Activated CD8-positive, alpha-beta memory T cell treated with anti-CD3 and anti-CD28 coated beads, Interleukin-2, amount 10 ng/mL, durations not matched to agents 7 days and 5 days (primary cell): ENCODE data around the gene CROCC2. TPM values are rescaled to one million over a fixed set of nuclear protein-coding genes. Genes with fewer than 3 reads are reported as not detected.

Source experiments
- ATAC-seq: fragments of 150-1000 bp; cut with Tn5 transposase; one replicate; pipeline ENCODE4 v1.10.0; 2021; ENCODE audit warnings: moderate library complexity
- CTCF ChIA-PET: fragments of 350-600 bp; sonication (Branson Sonifier 250); formaldehyde crosslinking; loops from one replicate; lab custom pipeline; 2021; ENCODE audit warnings: antibody characterized with exemption; lab: Charles Lee
- DNase-seq: peaks from one replicate; pipeline ENCODE4 v3.0.0-alpha.2; 2020
- H3K27ac Mint-ChIP-seq: one replicate; pipeline ENCODE4 v1.8.0; 2021; ENCODE audit warnings: mild to moderate bottlenecking, mixed read lengths
- H3K27me3 Mint-ChIP-seq: one replicate; pipeline ENCODE4 v1.8.0; 2021; ENCODE audit warnings: mixed read lengths
- H3K36me3 Mint-ChIP-seq: one replicate; pipeline ENCODE4 v1.8.0; 2021; ENCODE audit warnings: mild to moderate bottlenecking, mixed read lengths
- H3K4me1 Mint-ChIP-seq: one replicate; pipeline ENCODE4 v1.8.0; 2021; ENCODE audit warnings: mixed read lengths
- H3K4me3 Mint-ChIP-seq: one replicate; pipeline ENCODE4 v1.8.0; 2021; ENCODE audit warnings: mild to moderate bottlenecking, moderate library complexity, mixed read lengths
- H3K9me3 Mint-ChIP-seq: one replicate; pipeline ENCODE4 v1.8.0; 2022; ENCODE audit warnings: low read depth, mixed read lengths
- total RNA-seq, 2 experiments: library from RNA; stranded (reverse); gene quantifications; one replicate each; pipeline ENCODE4 v1.2.3, GENCODE V29; 2021

Gene CROCC2
- not detected for total RNA-seq

- CTCF ChIA-PET = no interaction called here
- H3K27ac Mint-ChIP-seq = no peak within 1 kb of the TSS
- no peaks in the 10 kb centered on the region for H3K36me3 Mint-ChIP-seq
- no peaks in the 10 kb centered on the region for H3K4me1 Mint-ChIP-seq
- no peak for ATAC-seq
- no peak within 1 kb of the TSS for H3K4me3 Mint-ChIP-seq
- H3K27me3 Mint-ChIP-seq = peaks cover 4% of the 10 kb centered on the region
- H3K9me3 Mint-ChIP-seq = no peaks in the 10 kb centered on the region
- DNase-seq = no peak
These were observed at the start of gene CROCC2 for GRCh38 chr2:240906141-240906910. Gene CROCC2 (plus strand): TSS chr2:240906336. CDS start chr2:240906514, 178 bp downstream.

GRCh38 chr2:240857039-240858008 is 48.8 kb upstream of the CROCC2 start:
- no peaks in the 10 kb centered on the region for H3K4me1 Mint-ChIP-seq
- no peak overlapping the region for H3K4me3 Mint-ChIP-seq
- H3K36me3 Mint-ChIP-seq = no peaks in the 10 kb centered on the region
- peaks cover 5% of the 10 kb centered on the region for H3K9me3 Mint-ChIP-seq
- peaks cover 4% of the 10 kb centered on the region for H3K27me3 Mint-ChIP-seq
- DNase-seq (no peak), ATAC-seq (no peak)
- CTCF ChIA-PET = no interaction called here
- no peak overlapping the region for H3K27ac Mint-ChIP-seq

GRCh38 chr2:240858321-240858720 is 47.8 kb upstream of the CROCC2 start:
- CTCF ChIA-PET = no interaction called here
- H3K36me3 Mint-ChIP-seq = no peaks in the 10 kb centered on the region
- no peak for ATAC-seq
- no peak overlapping the region for H3K4me3 Mint-ChIP-seq
- H3K9me3 Mint-ChIP-seq = peaks cover 5% of the 10 kb centered on the region
- no peaks in the 10 kb centered on the region for H3K4me1 Mint-ChIP-seq
- peaks cover 12% of the 10 kb centered on the region for H3K27me3 Mint-ChIP-seq
- no peak overlapping the region for H3K27ac Mint-ChIP-seq
- no peak for DNase-seq

- ATAC-seq (no peak), DNase-seq (no peak)
- Mint-ChIP-seq H3K9me3 (peaks cover 5% of the 10 kb centered on the region), H3K27ac (no peak overlapping the region), H3K27me3 (peaks cover 12% of the 10 kb centered on the region), H3K36me3 (no peaks in the 10 kb centered on the region), H3K4me1 (no peaks in the 10 kb centered on the region), H3K4me3 (no peak overlapping the region)
- CTCF ChIA-PET = interaction anchor here (3.9 kb wide), 1 partner anchor 8 kb away, joined by 22 read pairs; no protein-coding TSS in a partner anchor
These were observed 47.3 kb upstream of the CROCC2 start for GRCh38 chr2:240858871-240859270.

GRCh38 chr2:240861547-240861946 is 44.6 kb upstream of the CROCC2 start:
- Mint-ChIP-seq H3K4me1 (peaks cover 6% of the 10 kb centered on the region), H3K36me3 (no peaks in the 10 kb centered on the region), H3K27ac (no peak overlapping the region), H3K27me3 (peaks cover 23% of the 10 kb centered on the region), H3K9me3 (no peaks in the 10 kb centered on the region), H3K4me3 (no peak overlapping the region)
- ATAC-seq (no peak), DNase-seq (no peak)
- CTCF ChIA-PET = interaction anchor here (1.5 to 3.9 kb wide), 3 partner anchors 10 to 21 kb away, joined by 3 to 22 read pairs (median 7); no protein-coding TSS in a partner anchor

DNA sequence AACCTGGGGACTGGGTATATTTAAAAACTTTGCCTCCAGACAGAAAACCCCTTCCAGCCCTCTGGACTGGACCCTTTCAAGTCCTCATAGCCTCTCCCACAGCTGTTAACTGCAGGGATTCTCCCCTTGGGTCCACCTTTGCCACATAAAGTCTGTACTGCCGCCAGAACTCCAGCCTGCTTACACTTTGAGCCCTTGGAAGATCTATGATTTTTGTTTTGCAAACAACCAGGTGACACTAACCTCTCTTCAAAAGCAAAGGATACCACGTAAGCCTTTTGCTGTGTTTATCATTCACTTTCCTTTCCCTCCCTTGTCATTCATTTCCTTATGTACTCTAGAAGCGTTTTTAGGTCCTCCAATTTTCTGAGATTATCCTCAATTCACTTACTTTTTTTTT is 41.7 kb upstream of the CROCC2 start:
- H3K4me3 Mint-ChIP-seq = no peak overlapping the region
- H3K36me3 Mint-ChIP-seq = no peaks in the 10 kb centered on the region
- no peak for DNase-seq
- CTCF ChIA-PET = no interaction called here
- H3K27ac Mint-ChIP-seq = no peak overlapping the region
- H3K27me3 Mint-ChIP-seq = peaks cover 23% of the 10 kb centered on the region
- H3K9me3 Mint-ChIP-seq = no peaks in the 10 kb centered on the region
- H3K4me1 Mint-ChIP-seq = peaks cover 6% of the 10 kb centered on the region
- no peak for ATAC-seq

- no peak overlapping the region for H3K4me3 Mint-ChIP-seq
- DNase-seq (no peak), ATAC-seq (no peak)
- CTCF ChIA-PET = no interaction called here
- peaks cover 23% of the 10 kb centered on the region for H3K27me3 Mint-ChIP-seq
- H3K9me3 Mint-ChIP-seq = no peaks in the 10 kb centered on the region
- H3K36me3 Mint-ChIP-seq = no peaks in the 10 kb centered on the region
- H3K27ac Mint-ChIP-seq = no peak overlapping the region
- peaks cover 6% of the 10 kb centered on the region for H3K4me1 Mint-ChIP-seq
These were observed 40.7 kb upstream of the CROCC2 start for GRCh38 chr2:240865391-240865790.

GRCh38 chr2:240868286-240869108 is 37.6 kb upstream of the CROCC2 start, which contains the start of gene AGXT:
Gene AGXT (plus strand): TSS chr2:240868824. CDS start chr2:240868866, 42 bp downstream.
- peaks cover 11% of the 10 kb centered on the region for H3K27me3 Mint-ChIP-seq
- ATAC-seq = no peak
- CTCF ChIA-PET = no interaction called here
- no peaks in the 10 kb centered on the region for H3K9me3 Mint-ChIP-seq
- H3K4me1 Mint-ChIP-seq = peaks cover 6% of the 10 kb centered on the region
- no peak for DNase-seq
- no peak within 1 kb of the TSS for H3K4me3 Mint-ChIP-seq
- H3K27ac Mint-ChIP-seq = no peak within 1 kb of the TSS
- H3K36me3 Mint-ChIP-seq = no peaks in the 10 kb centered on the region

- Mint-ChIP-seq H3K4me3 (no peak overlapping the region), H3K4me1 (peaks cover 6% of the 10 kb centered on the region), H3K9me3 (no peaks in the 10 kb centered on the region), H3K36me3 (no peaks in the 10 kb centered on the region), H3K27ac (no peak overlapping the region), H3K27me3 (peaks cover 11% of the 10 kb centered on the region)
- CTCF ChIA-PET = no interaction called here
- DNase-seq (no peak), ATAC-seq (no peak)
These were observed 36.8 kb upstream of the CROCC2 start for GRCh38 chr2:240869109-240869955.

DNA sequence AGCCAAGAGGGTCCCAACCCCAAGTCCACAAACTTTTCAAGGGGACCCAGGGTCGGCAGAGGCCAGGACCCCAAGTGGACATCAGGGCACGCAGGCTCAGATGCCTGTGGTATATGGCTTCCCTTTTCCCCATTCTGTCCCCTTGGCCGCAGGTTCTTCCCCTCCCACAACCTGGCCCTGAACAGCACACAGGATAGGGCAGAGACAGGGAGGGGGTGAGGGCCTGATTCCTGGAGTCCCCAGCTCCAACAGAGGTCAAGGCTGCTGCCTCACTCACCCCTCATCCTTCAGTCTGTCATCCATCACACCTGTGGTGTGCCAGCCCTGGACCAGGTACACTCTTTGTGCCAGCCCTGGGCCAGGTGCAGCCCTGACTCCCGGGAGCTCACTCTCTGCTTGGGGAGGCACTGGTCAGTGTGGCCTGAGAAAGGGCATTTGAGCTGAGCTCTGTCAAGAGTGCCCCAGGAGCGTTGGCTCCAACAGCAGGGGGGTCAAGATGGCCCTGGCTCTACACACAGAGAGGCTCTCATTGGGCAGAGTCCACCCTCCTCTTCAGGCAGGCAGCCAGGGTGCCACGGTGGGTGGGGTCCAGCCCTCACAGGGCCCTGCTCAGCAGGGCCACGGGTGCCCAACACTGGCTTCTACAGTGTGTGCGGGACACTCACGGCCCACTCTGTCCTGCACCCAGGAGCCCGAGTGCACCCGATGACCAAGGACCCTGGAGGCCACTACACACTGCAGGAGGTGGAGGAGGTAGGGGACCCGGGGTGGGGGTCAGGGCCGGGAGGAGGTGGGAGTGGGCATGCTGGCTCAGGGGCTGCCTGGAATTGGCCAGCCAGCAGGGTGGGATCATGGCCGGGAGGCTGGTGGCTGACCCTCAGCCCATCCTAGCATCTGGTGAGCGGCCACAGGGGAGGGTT is 35.9 kb upstream of the CROCC2 start:
- CTCF ChIA-PET = no interaction called here
- H3K36me3 Mint-ChIP-seq = no peaks in the 10 kb centered on the region
- DNase-seq = no peak
- ATAC-seq = no peak
- H3K27me3 Mint-ChIP-seq = peaks cover 8% of the 10 kb centered on the region
- H3K9me3 Mint-ChIP-seq = no peaks in the 10 kb centered on the region
- H3K4me1 Mint-ChIP-seq = peaks cover 6% of the 10 kb centered on the region
- no peak overlapping the region for H3K4me3 Mint-ChIP-seq
- no peak overlapping the region for H3K27ac Mint-ChIP-seq

DNA sequence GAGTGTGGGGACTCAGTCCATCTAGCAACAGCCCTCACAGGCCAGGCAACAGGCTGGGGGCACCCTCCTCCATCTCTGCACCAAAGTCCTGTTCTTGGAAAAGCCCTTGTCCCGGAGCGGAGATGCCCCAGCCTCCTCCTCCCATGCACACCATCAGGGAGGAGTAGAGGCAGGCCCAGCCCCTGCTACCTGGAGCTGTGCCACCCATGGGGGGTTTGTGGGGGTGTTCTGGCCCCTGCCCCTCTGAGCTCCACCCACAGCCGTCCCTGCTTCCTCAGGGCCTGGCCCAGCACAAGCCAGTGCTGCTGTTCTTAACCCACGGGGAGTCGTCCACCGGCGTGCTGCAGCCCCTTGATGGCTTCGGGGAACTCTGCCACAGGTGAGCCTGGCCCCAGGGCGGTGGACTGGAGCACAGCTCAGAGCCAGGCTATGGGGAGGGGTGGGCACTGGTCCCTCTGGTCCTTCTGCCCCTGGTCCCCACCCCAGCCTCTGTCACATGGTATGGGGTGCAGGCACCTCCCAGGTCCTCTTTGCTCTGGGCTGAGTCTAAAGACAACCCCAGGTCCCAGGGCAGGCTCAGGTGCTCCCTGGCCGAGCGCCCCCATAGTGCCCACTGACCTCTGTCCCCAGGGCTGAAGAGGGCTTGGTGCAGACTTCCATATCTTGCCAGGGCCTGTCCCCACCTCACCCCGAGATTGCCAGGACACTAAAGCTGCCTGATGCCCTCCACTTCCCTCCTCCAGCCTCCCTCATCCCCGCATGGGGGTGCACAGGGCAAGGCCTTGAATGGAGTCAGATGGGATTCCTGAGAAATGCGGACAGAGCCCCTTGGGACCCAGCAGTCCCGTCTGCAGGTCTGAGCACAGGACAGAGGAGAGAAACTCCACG is 34.8 kb upstream of the CROCC2 start:
- Mint-ChIP-seq H3K36me3 (no peaks in the 10 kb centered on the region), H3K4me3 (no peak overlapping the region), H3K27me3 (peaks cover 1% of the 10 kb centered on the region), H3K9me3 (no peaks in the 10 kb centered on the region), H3K27ac (no peak overlapping the region), H3K4me1 (no peaks in the 10 kb centered on the region)
- DNase-seq (no peak), ATAC-seq (no peak)
- CTCF ChIA-PET = interaction anchor here (1.2 kb wide), 1 partner anchor 10 kb away, joined by 3 read pairs; no protein-coding TSS in a partner anchor
